Measurements from ENCODE around the gene SH3PXD2B. TPM values are rescaled to one million over a fixed set of nuclear protein-coding genes. Genes with fewer than 3 reads are reported as not detected.

Gene SH3PXD2B
- 25.3 and 46.7 TPM in 2 replicates for total RNA-seq (ENCODE audit: low replicate concordance)

DNA sequence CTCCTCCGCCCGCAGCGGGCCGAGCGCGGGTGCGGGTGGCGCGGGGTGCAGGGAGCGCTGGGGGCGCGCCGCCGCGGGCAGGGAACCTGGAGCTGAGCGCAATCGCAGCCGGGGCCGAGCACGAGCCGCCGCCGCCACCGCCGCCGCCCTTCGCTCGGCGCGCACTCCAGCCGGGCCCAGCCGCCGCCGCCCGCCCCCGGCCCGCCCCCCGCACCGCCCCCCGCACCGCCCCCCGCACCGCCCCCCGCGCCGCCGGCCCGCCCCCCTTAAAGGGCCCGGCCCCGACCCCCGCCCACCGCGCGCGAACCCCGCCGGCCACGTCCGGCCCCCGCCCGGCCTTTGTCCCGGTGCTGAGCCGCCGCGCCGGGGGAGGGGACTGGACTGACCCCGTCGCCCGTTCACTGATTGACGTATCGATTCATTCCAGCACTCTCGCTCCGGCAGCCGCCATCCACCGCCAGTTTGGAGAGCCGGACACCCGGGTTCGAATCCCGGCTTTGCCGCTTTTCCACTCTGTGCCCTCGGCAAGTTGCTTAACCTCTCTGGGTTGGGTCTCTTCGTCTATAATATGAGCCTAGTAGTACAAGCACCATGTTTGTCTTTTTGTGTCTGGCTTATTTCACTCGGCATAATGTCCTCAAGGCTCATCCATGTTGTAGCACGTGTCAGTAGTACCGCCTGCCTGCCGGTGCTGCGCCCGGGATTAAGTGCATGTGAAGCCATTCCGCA is at the start of gene SH3PXD2B:
SH3PXD2B (minus strand) TSS at position 168 of the 729 bp plus-strand sequence. CDS start 173 bp downstream, outside the sequence.
- TF ChIP-seq, protein P1, sequence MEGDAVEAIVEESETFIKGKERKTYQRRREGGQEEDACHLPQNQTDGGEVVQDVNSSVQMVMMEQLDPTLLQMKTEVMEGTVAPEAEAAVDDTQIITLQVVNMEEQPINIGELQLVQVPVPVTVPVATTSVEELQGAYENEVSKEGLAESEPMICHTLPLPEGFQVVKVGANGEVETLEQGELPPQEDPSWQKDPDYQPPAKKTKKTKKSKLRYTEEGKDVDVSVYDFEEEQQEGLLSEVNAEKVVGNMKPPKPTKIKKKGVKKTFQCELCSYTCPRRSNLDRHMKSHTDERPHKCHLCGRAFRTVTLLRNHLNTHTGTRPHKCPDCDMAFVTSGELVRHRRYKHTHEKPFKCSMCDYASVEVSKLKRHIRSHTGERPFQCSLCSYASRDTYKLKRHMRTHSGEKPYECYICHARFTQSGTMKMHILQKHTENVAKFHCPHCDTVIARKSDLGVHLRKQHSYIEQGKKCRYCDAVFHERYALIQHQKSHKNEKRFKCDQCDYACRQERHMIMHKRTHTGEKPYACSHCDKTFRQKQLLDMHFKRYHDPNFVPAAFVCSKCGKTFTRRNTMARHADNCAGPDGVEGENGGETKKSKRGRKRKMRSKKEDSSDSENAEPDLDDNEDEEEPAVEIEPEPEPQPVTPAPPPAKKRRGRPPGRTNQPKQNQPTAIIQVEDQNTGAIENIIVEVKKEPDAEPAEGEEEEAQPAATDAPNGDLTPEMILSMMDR (IDR thresholded peaks at IDR 0.05; ENCODE audit: insufficient read depth, low read length), result no peak
- H3K4me3 ChIP-seq (ENCODE audit: low read depth, low read length), result peak within 1 kb of the TSS; percentile 99
- DNase-seq (ENCODE audit: low read depth), result peak; percentile 68

DNA sequence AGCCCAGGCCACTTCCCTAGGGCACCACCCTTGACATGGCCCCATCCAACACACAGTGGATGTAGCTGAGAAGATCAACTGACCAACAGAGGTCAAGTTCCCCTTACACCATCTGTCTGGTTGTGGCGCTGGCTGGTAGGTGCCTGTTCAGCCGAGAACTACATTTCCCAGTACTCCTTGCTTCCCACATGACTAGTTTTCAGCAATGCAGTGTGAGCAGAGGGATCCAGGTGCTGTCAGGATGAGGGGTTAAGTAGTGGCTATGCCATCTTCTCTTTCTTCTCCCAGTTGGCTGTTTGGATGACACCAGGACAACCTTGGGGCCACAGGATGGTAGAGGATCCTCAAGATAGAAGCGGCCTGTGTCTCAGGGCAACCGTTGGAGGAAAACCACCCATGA is 48.6 kb upstream of the SH3PXD2B start:
- DNase-seq (ENCODE audit: low read depth), result no peak
- no peak overlapping the region for H3K4me3 ChIP-seq (ENCODE audit: low read depth, low read length)
- TF ChIP-seq, protein P1 (IDR thresholded peaks at IDR 0.05; ENCODE audit: insufficient read depth, low read length), result no peak

- DNase-seq (ENCODE audit: low read depth), result no peak
- TF ChIP-seq, protein P1 (IDR thresholded peaks at IDR 0.05; ENCODE audit: insufficient read depth, low read length), result no peak
- H3K4me3 ChIP-seq (ENCODE audit: low read depth, low read length), result no peak overlapping the region
Measured at GRCh38 chr5:172502410-172502809, 48.1 kb upstream of the SH3PXD2B start.

- H3K4me3 ChIP-seq (ENCODE audit: low read depth, low read length), result no peak overlapping the region
- TF ChIP-seq, protein P1 (IDR thresholded peaks at IDR 0.05; ENCODE audit: insufficient read depth, low read length), result no peak
- DNase-seq (ENCODE audit: low read depth), result no peak
Measured at GRCh38 chr5:172501708-172502320, 47.5 kb upstream of the SH3PXD2B start.

DNA sequence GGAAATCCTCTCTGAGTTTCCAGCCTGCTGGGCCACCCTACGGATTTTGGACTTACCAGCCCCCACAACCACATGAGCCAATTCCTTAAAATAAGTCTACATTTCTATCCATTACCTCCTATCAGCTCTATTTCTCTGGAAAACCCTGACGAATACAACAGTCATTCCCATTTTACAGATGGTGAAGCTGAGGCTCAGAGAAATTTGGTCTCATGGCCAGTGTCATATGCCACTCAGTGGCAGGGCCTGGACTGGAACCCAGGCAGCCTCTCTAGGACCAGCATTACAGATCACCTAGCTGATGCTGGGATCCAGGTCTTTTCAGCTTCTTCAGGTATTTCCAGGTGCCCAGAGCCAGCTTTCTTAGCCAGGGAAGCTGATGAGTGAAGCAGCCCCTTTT is 45.0 kb upstream of the SH3PXD2B start:
- no peak for DNase-seq (ENCODE audit: low read depth)

DNA sequence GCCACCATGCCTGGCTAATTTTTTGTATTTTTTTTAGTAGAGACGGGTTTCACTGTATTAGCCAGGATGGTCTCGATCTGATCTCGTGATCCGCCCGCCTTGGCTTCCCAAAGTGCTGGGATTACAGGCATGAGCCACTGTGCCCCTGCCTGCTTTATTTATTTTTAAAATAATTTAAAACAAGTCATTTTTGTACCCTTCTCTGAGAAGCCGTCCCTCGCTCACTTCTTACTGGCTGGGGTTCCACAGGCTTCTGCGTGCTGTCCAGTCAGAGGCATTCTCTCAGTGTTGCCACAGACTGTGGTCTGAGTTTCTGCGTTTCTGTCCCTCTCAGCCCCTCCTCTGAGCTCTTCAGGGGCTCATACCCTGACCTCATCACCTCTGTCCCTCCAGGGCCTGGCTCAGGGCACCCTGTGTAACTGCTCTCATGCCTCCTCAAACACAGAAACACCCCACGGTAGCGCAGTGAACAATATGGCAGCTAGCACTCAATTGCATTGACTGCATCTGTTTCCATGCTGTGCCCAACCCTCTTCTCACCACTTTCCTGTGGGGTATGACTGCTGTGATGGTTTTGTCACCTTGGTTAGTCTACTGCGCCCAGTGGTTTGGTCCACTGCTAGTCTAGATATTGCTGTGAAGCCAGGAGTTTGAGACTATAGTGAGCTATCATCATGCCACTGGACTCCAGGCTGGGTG is 44.3 kb upstream of the SH3PXD2B start:
- TF ChIP-seq, protein P1 (IDR thresholded peaks at IDR 0.05; ENCODE audit: insufficient read depth, low read length), result no peak
- no peak overlapping the region for H3K4me3 ChIP-seq (ENCODE audit: low read depth, low read length)
- DNase-seq (ENCODE audit: low read depth), result no peak

More for the DNA sequence above, 45.0 kb upstream of the SH3PXD2B start:
- no peak overlapping the region for H3K4me3 ChIP-seq (ENCODE audit: low read depth, low read length)
- TF ChIP-seq, protein P1 (IDR thresholded peaks at IDR 0.05; ENCODE audit: insufficient read depth, low read length), result no peak
